ENCODE data around the gene CNTNAP2. TPM values are rescaled to one million over a fixed set of nuclear protein-coding genes. Genes with fewer than 3 reads are reported as not detected.

The CNTNAP2 gene
- total RNA-seq, 1 donor from 2014 or later: 0.59 TPM

DNA sequence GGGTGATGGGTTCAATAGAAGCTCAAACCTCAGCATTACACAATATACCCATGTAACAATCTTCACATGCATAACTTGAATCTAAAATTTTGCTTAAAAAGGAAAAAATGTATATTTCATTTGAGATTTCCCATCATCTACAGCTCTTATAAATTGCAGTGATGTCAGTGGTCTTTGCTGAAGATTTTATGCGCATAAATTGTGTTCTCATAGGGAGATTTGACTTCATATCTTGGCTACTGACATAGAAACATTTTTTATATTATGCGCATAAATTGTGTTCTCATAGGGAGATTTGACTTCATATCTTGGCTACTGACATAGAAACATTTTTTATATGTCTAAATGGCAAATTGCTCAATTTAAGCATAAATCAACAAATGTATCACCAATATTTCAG is 1348.6 kb downstream of the CNTNAP2 start:
- H3K27me3 ChIP-seq (ENCODE audit: low read depth): no peaks in the 10 kb centered on the region
- TF ChIP-seq, protein P1, sequence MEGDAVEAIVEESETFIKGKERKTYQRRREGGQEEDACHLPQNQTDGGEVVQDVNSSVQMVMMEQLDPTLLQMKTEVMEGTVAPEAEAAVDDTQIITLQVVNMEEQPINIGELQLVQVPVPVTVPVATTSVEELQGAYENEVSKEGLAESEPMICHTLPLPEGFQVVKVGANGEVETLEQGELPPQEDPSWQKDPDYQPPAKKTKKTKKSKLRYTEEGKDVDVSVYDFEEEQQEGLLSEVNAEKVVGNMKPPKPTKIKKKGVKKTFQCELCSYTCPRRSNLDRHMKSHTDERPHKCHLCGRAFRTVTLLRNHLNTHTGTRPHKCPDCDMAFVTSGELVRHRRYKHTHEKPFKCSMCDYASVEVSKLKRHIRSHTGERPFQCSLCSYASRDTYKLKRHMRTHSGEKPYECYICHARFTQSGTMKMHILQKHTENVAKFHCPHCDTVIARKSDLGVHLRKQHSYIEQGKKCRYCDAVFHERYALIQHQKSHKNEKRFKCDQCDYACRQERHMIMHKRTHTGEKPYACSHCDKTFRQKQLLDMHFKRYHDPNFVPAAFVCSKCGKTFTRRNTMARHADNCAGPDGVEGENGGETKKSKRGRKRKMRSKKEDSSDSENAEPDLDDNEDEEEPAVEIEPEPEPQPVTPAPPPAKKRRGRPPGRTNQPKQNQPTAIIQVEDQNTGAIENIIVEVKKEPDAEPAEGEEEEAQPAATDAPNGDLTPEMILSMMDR (IDR thresholded peaks at IDR 0.05): no peak
- DNase-seq (no peak), ATAC-seq (no peak)
- intact Hi-C loops (cut with DNase I): no loop called here
- H3K27ac ChIP-seq: no peak overlapping the region
- no peaks in the 10 kb centered on the region for H3K4me1 ChIP-seq
- H3K9me3 ChIP-seq: no peaks in the 10 kb centered on the region
- no peaks in the 10 kb centered on the region for H3K36me3 ChIP-seq
- no peak overlapping the region for H3K4me3 ChIP-seq

DNA sequence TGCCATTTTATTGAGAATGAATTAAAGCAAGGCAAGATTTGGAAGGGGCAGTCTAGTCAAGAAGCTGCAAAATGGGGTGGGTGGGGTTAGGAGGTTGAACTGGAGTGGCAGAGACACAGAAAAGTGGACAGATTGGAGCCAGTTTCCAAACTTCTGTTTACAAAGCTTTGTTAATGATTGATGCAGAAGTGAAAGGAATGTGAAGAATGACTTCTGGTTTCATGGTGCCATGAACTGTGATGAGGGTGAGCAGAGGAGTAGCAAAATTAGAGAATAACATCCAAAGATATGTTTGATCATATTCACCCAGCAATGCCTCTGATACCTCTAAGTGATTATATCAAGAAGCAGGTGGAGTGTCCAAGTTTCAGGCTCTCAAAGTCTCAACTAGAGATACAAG is 1356.0 kb downstream of the CNTNAP2 start:
- Histone ChIP-seq H3K27ac (no peak overlapping the region), H3K4me1 (no peaks in the 10 kb centered on the region), H3K9me3 (no peaks in the 10 kb centered on the region), H3K4me3 (no peak overlapping the region), H3K27me3 (ENCODE audit: low read depth) (no peaks in the 10 kb centered on the region), H3K36me3 (no peaks in the 10 kb centered on the region)
- DNase-seq (no peak), ATAC-seq (no peak)
- intact Hi-C loops (cut with DNase I): no loop called here
- TF ChIP-seq, protein P1 (IDR thresholded peaks at IDR 0.05): no peak

DNA sequence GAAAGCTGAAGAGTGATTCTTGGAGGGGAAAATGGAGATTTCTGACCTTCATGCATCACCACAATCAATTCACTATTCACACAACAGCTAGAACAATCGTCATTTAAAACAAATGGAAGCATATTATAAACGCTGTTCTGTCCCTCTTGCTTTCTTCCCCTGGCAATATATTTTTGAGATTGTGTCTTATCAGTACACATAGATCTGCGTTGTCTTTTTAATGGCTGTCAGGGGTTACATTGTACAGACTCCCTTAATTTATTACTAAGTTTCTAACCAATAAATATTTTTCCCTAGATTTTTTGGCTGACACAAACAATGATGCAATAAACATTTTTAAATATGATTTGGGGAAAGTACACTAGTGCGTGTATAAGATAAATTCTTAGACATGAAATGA is 1358.3 kb downstream of the CNTNAP2 start:
- no peaks in the 10 kb centered on the region for H3K36me3 ChIP-seq
- H3K4me3 ChIP-seq: no peak overlapping the region
- ATAC-seq (no peak), DNase-seq (no peak)
- no peaks in the 10 kb centered on the region for H3K9me3 ChIP-seq
- H3K4me1 ChIP-seq: no peaks in the 10 kb centered on the region
- intact Hi-C loops (cut with DNase I): no loop called here
- TF ChIP-seq, protein P1 (IDR thresholded peaks at IDR 0.05): no peak
- H3K27me3 ChIP-seq (ENCODE audit: low read depth): no peaks in the 10 kb centered on the region
- no peak overlapping the region for H3K27ac ChIP-seq

DNA sequence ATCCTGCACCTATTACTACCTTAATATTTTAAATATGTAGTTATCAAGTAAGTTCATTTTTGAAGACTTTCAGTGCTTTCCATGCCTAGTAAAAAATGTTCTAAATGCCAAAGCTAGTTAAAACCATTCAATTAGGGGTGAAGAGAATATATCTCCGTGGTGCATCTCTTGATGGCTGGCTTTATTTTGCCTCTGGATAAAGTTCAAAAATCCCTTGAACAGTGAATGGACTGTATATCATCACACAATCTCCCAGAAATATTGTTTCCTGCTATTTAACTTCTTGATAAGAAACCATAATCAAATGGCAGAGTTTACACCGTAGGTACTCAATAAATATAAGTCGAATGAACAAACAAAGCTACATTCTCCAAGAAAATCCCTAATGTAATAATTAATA is 1360.9 kb downstream of the CNTNAP2 start:
- no peaks in the 10 kb centered on the region for H3K4me1 ChIP-seq
- intact Hi-C loops (cut with DNase I): no loop called here
- no peak for DNase-seq
- H3K36me3 ChIP-seq: no peaks in the 10 kb centered on the region
- no peak overlapping the region for H3K27ac ChIP-seq
- no peak for ATAC-seq
- no peak overlapping the region for H3K4me3 ChIP-seq
- H3K27me3 ChIP-seq (ENCODE audit: low read depth): no peaks in the 10 kb centered on the region
- TF ChIP-seq, protein P1 (IDR thresholded peaks at IDR 0.05): no peak
- no peaks in the 10 kb centered on the region for H3K9me3 ChIP-seq

DNA sequence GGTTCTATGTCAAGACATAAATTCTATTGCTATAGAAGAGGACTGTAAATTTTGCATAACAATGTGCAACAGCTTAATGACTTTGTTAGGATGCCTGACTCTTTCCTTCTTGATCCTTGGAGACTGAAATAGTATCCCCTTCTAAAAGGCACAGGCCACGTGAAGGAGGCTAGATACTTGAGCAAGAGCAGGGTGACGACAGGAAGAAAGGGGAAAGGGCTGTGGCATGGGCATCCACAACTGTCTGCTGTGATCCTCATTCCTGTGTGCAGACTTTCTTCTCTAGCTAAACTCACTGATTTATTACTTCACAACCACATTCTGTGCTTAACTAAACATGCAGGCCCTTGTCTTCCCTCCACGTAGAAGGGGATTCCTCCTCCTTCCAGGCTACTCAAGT is 1362.2 kb downstream of the CNTNAP2 start:
- Histone ChIP-seq H3K27ac (no peak overlapping the region), H3K4me3 (no peak overlapping the region), H3K36me3 (no peaks in the 10 kb centered on the region), H3K27me3 (ENCODE audit: low read depth) (no peaks in the 10 kb centered on the region), H3K9me3 (no peaks in the 10 kb centered on the region), H3K4me1 (no peaks in the 10 kb centered on the region)
- DNase-seq (no peak), ATAC-seq (no peak)
- intact Hi-C loops (cut with DNase I): no loop called here
- TF ChIP-seq, protein P1 (IDR thresholded peaks at IDR 0.05): no peak

Data from lower lobe of right lung (tissue), 2 donors.